Mesendoderm (in vitro differentiated cells): ENCODE data around the gene SEPTIN8.
A peak's percentile ranks its signal among the peaks of the same experiment; 100 is the strongest.

Experiments
- DNase-seq: peaks from one replicate; pipeline ENCODE4 v3.0.0; 2013
- H2AK5ac ChIP-seq: 2 replicates; pipeline ENCODE4 v1.6.1; 2013; ENCODE audit warnings: low read length, inconsistent platforms
- H2BK120ac ChIP-seq: 2 replicates; pipeline ENCODE4 v1.6.1; 2013; ENCODE audit warnings: low read depth, mild to moderate bottlenecking, low read length, moderate library complexity, mixed read lengths
- H2BK15ac ChIP-seq: replicated peaks from 2 replicates; pipeline ENCODE4 v1.6.1; 2013; ENCODE audit warnings: low read depth, mild to moderate bottlenecking, moderate library complexity
- H2BK5ac ChIP-seq: 2 replicates; pipeline ENCODE4 v1.6.1; 2013; ENCODE audit warnings: low read length, inconsistent platforms
- H3K18ac ChIP-seq: 2 replicates; pipeline ENCODE4 v1.6.1; 2013; ENCODE audit warnings: mild to moderate bottlenecking, low read length, mixed read lengths
- H3K23ac ChIP-seq: one replicate; pipeline ENCODE4 v1.6.1; 2013; ENCODE audit warnings: low read length
- H3K27ac ChIP-seq: 2 replicates; pipeline ENCODE4 v1.5.1; 2013; ENCODE audit warnings: low read depth, mild to moderate bottlenecking, inconsistent platforms, low read length, moderate library complexity
- H3K27me3 ChIP-seq: 2 replicates; pipeline ENCODE4 v1.6.1; 2013; ENCODE audit warnings: low read length, control low read depth, mild to moderate bottlenecking, inconsistent platforms; ENCODE audit not compliant: insufficient read depth, poor library complexity
- H3K36me3 ChIP-seq: 2 replicates; pipeline ENCODE4 v1.6.1; 2013; ENCODE audit warnings: low read length, inconsistent platforms; ENCODE audit not compliant: control insufficient read depth, insufficient read depth
- H3K4ac ChIP-seq: one replicate; pipeline ENCODE4 v1.6.1; 2013; ENCODE audit warnings: low read depth, mild to moderate bottlenecking, low read length, moderate library complexity
- H3K4me1 ChIP-seq: 2 replicates; pipeline ENCODE4 v1.6.1; 2013; ENCODE audit warnings: low read depth, low read length, inconsistent platforms; ENCODE audit not compliant: control insufficient read depth
- H3K4me2 ChIP-seq: 2 replicates; pipeline ENCODE4 v1.6.1; 2013; ENCODE audit warnings: low read length
- H3K4me3 ChIP-seq: 2 replicates; pipeline ENCODE4 v1.5.1; 2013; ENCODE audit warnings: mild to moderate bottlenecking, low read length
- H3K56ac ChIP-seq: one replicate; pipeline ENCODE4 v1.6.1; 2013; ENCODE audit warnings: low read length
- H3K79me1 ChIP-seq: 2 replicates; pipeline ENCODE4 v1.6.1; 2013; ENCODE audit warnings: low read length, inconsistent platforms
- H3K79me2 ChIP-seq: 2 replicates; pipeline ENCODE4 v1.6.1; 2013; ENCODE audit warnings: mild to moderate bottlenecking, low read length; ENCODE audit not compliant: control insufficient read depth, insufficient read depth
- H3K9ac ChIP-seq: 2 replicates; pipeline ENCODE4 v1.6.1; 2013; ENCODE audit warnings: low read length, inconsistent platforms
- H4K5ac ChIP-seq: one replicate; pipeline ENCODE4 v1.6.1; 2013; ENCODE audit warnings: low read length
- H4K8ac ChIP-seq: one replicate; pipeline ENCODE4 v1.6.1; 2013; ENCODE audit warnings: low read depth, mild to moderate bottlenecking, control low read depth, low read length, moderate library complexity
- WGBS: extraction: QIAGEN DNeasy Blood & Tissue Kit; methylation state at CpG from one replicate; pipeline ENCODE4 v1.1.7; 2013; ENCODE audit warnings: low lambda C conversion rate, missing lambda C conversion rate; ENCODE audit not compliant: insufficient coverage; ENCODE audit errors: extremely low coverage; 5-methylcytosine and 5-hydroxymethylcytosine counted together

The SEPTIN8 gene

GRCh38 chr5:132754947-132755346 is 22.1 kb downstream of the SEPTIN8 start:
- DNase-seq, result peak; percentile 60
- H3K79me2 ChIP-seq, result no peaks in the 10 kb centered on the region
- H3K79me1 ChIP-seq, result no peaks in the 10 kb centered on the region
- no peak overlapping the region for H2AK5ac ChIP-seq
- H3K4me3 ChIP-seq, result no peak overlapping the region
- no peaks in the 10 kb centered on the region for H3K36me3 ChIP-seq
- no peak overlapping the region for H4K5ac ChIP-seq
- H3K18ac ChIP-seq, result no peak overlapping the region
- H3K4me2 ChIP-seq, result no peak overlapping the region
- H3K4ac ChIP-seq, result no peak overlapping the region
- no peaks in the 10 kb centered on the region for H3K27me3 ChIP-seq
- no peak overlapping the region for H3K56ac ChIP-seq
- H3K27ac ChIP-seq, result no peak overlapping the region
- H2BK5ac ChIP-seq, result no peak overlapping the region
- no peak overlapping the region for H3K9ac ChIP-seq
- no peak overlapping the region for H2BK120ac ChIP-seq
- no peak overlapping the region for H2BK15ac ChIP-seq
- no peak overlapping the region for H3K23ac ChIP-seq
- no peak overlapping the region for H4K8ac ChIP-seq
- H3K4me1 ChIP-seq, result no peaks in the 10 kb centered on the region

GRCh38 chr5:132754111-132754510 is 22.9 kb downstream of the SEPTIN8 start:
- Histone ChIP-seq H3K79me1 (no peaks in the 10 kb centered on the region), H3K27ac (no peak overlapping the region), H4K8ac (no peak overlapping the region), H3K4me3 (no peak overlapping the region), H2AK5ac (no peak overlapping the region), H2BK5ac (no peak overlapping the region), H3K18ac (no peak overlapping the region), H2BK120ac (no peak overlapping the region), H3K23ac (no peak overlapping the region), H4K5ac (no peak overlapping the region), H3K9ac (no peak overlapping the region), H3K79me2 (no peaks in the 10 kb centered on the region), H3K27me3 (peaks cover 2% of the 10 kb centered on the region), H3K56ac (no peak overlapping the region), H3K4me2 (no peak overlapping the region), H3K4me1 (no peaks in the 10 kb centered on the region), H2BK15ac (no peak overlapping the region), H3K4ac (no peak overlapping the region), H3K36me3 (no peaks in the 10 kb centered on the region)
- WGBS, result no CpG with 5 or more reads among the region's 4 CpGs
- DNase-seq, result no peak

GRCh38 chr5:132753135-132753987 is 23.7 kb downstream of the SEPTIN8 start:
- H3K18ac ChIP-seq, result no peak overlapping the region
- peak; percentile 36 for DNase-seq

GRCh38 chr5:132752581-132753125 is 24.4 kb downstream of the SEPTIN8 start:
- no peak overlapping the region for H3K9ac ChIP-seq
- no peak overlapping the region for H3K23ac ChIP-seq
- H3K27ac ChIP-seq, result no peak overlapping the region
- no peaks in the 10 kb centered on the region for H3K36me3 ChIP-seq
- no peak overlapping the region for H4K5ac ChIP-seq
- H2BK15ac ChIP-seq, result no peak overlapping the region
- H3K4me2 ChIP-seq, result no peak overlapping the region
- H4K8ac ChIP-seq, result no peak overlapping the region
- H3K27me3 ChIP-seq, result peaks cover 13% of the 10 kb centered on the region
- DNase-seq, result no peak
- H3K79me1 ChIP-seq, result no peaks in the 10 kb centered on the region
- H2AK5ac ChIP-seq, result no peak overlapping the region
- H3K79me2 ChIP-seq, result no peaks in the 10 kb centered on the region
- no peak overlapping the region for H3K18ac ChIP-seq
- H2BK5ac ChIP-seq, result no peak overlapping the region
- H2BK120ac ChIP-seq, result no peak overlapping the region
- no CpG with 5 or more reads among the region's 1 CpG for WGBS
- no peaks in the 10 kb centered on the region for H3K4me1 ChIP-seq
- H3K4ac ChIP-seq, result no peak overlapping the region
- no peak overlapping the region for H3K4me3 ChIP-seq
- H3K56ac ChIP-seq, result no peak overlapping the region

More at GRCh38 chr5:132753135-132753987, 23.7 kb downstream of the SEPTIN8 start:
- Histone ChIP-seq H3K4me3 (no peak overlapping the region), H3K4me1 (no peaks in the 10 kb centered on the region), H3K79me2 (no peaks in the 10 kb centered on the region), H3K4ac (no peak overlapping the region), H3K27me3 (peaks cover 7% of the 10 kb centered on the region), H3K4me2 (no peak overlapping the region), H4K8ac (no peak overlapping the region), H3K56ac (no peak overlapping the region), H3K23ac (no peak overlapping the region), H2AK5ac (no peak overlapping the region), H3K36me3 (no peaks in the 10 kb centered on the region), H3K27ac (no peak overlapping the region), H2BK15ac (no peak overlapping the region), H3K79me1 (no peaks in the 10 kb centered on the region), H3K9ac (no peak overlapping the region), H2BK5ac (no peak overlapping the region), H2BK120ac (no peak overlapping the region), H4K5ac (no peak overlapping the region)
- WGBS, result no CpG with 5 or more reads among the region's 2 CpGs

- Histone ChIP-seq H3K4me1 (no peaks in the 10 kb centered on the region), H3K9ac (no peak overlapping the region), H3K79me2 (no peaks in the 10 kb centered on the region), H3K18ac (no peak overlapping the region), H3K4me2 (no peak overlapping the region), H2BK120ac (no peak overlapping the region), H3K56ac (no peak overlapping the region), H4K8ac (no peak overlapping the region), H2BK15ac (no peak overlapping the region), H3K27me3 (peaks cover 18% of the 10 kb centered on the region), H3K27ac (no peak overlapping the region), H3K23ac (no peak overlapping the region), H3K36me3 (no peaks in the 10 kb centered on the region), H3K4ac (no peak overlapping the region), H3K79me1 (no peaks in the 10 kb centered on the region), H4K5ac (no peak overlapping the region), H2BK5ac (no peak overlapping the region), H2AK5ac (no peak overlapping the region), H3K4me3 (no peak overlapping the region)
- no peak for DNase-seq
- WGBS, result no CpG with 5 or more reads among the region's 5 CpGs
Observed at GRCh38 chr5:132751971-132752580, 25.0 kb downstream of the SEPTIN8 start.
